HG03066 (cell line): ENCODE measurements around the gene ARHGAP1.

Experiments
- ATAC-seq: cut with Tn5 transposase; IDR thresholded peaks from one replicate; pipeline ENCODE4 v1.9.1; 2021; ENCODE audit warnings: low read depth; ENCODE audit not compliant: unreplicated experiment

The ARHGAP1 gene

GRCh38 chr11:46643986-46644385, 56.4 kb downstream of the ARHGAP1 start:
- ATAC-seq: no peak

- ATAC-seq: no peak
These were observed 56.9 kb downstream of the ARHGAP1 start for GRCh38 chr11:46643531-46643930.

DNA sequence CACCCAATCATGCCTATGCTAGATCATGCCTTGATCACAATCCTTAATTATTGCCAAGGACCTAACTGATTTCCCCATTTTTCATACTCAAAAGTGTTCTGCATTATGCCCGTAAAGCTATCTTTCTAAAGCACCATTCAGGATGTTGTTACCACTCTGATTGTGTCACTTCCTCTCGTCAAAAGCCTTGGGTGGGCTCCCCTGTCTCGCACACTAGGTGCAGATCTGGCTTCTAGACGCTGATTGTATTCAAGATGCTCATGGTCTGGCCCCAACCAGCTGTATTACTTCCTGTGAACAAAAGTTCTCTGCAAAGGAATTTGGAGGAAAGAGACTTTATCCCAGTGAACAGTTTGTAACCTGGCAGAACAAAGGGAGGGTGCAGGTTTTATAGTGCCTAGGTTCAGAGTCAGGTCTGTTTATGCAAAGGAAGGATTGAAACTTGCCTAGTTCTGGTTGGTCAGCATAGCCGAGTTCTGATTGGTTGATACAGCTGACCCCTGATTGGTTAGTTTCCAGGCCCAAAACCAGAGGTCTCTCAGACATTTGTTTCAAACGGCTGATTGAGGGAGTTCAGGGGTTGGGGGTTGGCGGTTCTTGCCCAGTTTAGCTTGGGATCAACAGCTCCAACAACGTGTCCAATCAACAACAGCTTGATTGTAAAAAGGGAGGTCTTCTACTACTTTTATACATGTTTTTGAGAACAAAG, 57.6 kb downstream of the ARHGAP1 start:
- ATAC-seq: no peak

DNA sequence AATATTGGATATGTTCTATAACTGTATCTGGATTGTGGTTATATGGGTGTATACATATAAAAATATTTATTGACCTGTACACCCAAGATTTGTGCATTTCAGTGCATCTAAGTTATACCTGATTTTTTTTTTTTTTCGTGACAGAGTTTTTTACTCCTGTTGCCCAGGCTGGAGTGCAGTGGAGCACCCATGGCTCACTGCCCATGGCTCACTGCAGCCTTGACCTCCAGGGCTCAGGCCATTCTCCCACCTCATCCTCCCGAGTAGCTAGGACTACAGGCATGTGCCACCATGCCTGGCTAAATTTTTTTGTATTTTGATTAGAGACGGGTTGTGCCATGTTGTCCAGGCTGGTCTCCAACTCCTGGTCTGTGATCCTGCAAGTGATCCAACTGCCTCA, 58.8 kb downstream of the ARHGAP1 start:
- no peak for ATAC-seq

GRCh38 chr11:46640036-46640788, 60.2 kb downstream of the ARHGAP1 start:
- no peak for ATAC-seq

DNA sequence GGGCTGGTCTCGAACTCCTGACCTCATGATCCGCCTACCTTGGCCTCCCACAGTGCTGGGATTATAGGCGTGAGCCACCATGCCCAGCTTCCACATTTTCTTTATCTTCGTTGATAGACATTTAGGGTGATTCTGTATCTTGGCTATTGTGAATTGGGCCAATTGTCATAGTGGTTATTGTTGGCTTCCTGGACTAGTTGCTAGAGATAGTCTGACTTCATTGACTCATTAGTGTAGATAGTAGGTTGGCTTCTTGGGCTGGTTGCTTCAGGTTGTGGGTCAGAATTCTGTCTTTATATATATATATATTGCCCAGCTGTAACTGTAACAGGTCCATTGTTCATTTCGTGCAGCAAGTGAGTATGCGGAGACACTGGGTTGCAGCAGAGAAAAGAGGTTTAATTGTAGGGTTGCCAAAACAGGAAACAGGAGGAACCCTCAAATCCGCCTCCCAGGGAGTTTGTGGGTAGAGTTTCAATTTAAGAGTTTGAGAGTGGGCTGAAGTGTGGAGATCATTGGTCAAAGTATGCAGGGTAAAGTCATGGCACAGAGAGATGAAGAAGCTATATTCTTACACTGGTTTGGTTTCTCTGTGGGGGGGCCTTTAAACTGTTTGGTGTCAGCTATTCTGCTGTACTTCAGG, 61.1 kb downstream of the ARHGAP1 start:
- ATAC-seq: no peak

DNA sequence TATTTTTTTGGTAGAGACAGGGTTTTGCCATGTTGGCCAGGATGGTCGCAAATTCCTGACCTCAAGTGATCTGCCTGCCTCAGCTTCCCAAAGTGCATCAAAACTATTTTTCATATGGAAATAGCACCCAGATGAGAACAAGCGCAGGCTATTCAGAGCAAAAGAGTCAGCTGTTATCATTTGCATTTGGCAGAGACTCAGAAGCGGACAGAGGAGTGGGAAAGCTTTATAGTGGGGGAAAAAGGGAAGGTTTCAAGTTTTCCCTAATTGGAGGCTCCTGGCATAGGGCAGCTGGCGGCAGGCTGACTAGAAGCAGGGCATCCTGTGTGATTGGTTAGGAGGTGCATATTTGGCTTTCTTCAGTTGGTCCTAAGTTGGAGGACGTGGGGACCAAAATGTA, 62.9 kb downstream of the ARHGAP1 start:
- ATAC-seq: no peak

DNA sequence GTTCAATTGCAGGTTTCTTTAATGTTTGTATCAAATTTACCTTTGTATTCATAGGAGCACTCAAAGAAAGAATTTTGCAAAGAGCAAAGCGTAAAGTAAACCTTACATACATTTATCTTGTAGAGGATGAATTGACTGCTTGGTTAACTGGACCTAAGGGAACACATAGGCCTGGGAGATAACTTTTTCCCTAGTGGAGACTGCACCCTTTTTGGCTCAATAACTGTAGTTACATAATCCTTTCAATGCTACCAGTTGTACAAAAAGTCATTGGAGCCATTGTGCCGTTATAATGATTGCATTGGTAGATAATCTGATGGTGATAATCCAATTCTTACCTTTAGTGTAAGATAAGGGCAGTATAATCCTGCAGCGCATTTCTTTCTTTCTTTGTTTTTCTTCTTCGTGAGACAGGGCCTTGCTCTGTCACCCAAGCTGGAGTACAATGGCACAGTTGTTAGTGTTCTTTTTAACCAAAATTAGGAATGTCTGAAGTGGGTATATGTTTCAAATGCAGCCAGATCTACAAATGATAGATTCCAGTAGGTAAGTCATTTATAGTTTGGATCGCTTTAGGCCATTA, 64.8 kb downstream of the ARHGAP1 start:
- ATAC-seq: no peak

GRCh38 chr11:46633291-46634217, 66.9 kb downstream of the ARHGAP1 start:
- ATAC-seq: no peak

DNA sequence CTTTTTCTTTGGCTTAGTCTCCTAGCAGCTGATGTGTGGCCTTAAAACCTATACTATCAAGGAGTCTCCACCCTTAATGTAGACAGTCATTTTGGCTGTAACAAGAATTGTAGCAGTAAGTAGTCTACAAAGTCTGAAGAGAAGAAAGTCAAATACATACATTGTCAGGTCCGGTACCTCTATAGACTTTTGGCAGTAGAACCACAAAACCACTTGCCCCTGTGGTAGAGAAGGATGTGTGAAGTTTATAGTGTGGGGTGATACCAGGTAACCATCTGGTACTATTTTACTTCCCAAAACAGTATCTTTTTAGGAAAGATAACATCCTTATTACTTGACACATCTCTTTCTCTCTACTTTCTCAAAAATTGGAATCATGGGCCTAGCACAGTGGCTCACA, 67.9 kb downstream of the ARHGAP1 start:
- ATAC-seq: no peak

- no peak for ATAC-seq
These were observed 68.7 kb downstream of the ARHGAP1 start for GRCh38 chr11:46631676-46632075.

DNA sequence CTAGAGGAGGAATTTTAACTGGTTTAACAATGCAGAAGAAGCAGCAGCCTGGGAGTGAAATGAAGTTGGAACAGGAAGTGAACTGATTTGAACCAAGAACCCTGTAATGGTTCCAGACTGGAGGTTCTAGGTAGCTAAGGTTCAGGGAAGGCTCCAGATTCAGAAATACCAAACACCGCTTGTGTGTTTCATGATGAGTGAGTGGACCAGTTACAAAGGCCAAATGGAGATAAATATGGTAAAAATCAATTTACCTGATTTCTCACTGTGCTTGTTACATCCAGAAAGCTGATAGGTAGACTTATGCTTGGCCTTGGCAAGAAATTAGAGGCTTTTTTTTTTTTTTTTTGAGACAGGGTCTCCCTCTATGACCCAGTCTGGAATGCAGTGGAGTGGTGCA, 70.2 kb downstream of the ARHGAP1 start:
- ATAC-seq: no peak

GRCh38 chr11:46628961-46629360, 71.5 kb downstream of the ARHGAP1 start:
- no peak for ATAC-seq
